ENCODE results near the gene ULK2.

DNA sequence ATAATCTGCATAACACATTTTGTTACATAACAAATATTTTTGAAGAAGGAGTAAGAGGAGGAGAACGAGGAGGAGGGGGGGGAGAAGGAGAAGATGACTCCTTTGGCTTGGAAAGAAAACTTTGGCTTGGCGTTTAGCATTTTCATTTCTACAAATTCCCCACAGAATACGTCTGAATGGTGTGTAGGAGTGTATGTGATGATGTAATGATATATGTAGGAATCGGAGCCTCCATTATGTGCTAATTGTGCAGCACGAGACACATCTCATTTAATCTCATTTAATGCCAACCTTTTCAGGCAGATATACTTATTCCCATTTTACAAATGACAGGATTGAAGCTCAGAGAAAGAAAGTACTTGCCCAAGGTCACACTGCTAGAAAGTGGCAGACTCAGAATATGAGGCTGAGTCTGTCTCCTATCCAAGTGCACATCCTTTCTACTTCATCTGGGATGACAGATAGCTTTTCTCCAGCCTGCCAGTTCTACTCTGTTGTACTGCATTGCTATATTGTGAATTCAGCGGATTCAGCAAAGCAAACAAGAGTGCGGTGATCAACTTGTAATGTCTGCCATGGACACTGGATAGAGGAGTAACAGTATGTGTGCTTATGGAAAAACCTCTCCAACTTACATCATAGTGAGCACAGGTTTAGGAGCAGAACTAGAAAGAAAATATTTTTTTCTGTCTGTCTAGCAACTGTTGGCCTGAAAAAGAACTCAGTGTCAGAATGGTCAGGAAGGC, 140.9 kb downstream of the ULK2 start:
- TF ChIP-seq, protein P1, sequence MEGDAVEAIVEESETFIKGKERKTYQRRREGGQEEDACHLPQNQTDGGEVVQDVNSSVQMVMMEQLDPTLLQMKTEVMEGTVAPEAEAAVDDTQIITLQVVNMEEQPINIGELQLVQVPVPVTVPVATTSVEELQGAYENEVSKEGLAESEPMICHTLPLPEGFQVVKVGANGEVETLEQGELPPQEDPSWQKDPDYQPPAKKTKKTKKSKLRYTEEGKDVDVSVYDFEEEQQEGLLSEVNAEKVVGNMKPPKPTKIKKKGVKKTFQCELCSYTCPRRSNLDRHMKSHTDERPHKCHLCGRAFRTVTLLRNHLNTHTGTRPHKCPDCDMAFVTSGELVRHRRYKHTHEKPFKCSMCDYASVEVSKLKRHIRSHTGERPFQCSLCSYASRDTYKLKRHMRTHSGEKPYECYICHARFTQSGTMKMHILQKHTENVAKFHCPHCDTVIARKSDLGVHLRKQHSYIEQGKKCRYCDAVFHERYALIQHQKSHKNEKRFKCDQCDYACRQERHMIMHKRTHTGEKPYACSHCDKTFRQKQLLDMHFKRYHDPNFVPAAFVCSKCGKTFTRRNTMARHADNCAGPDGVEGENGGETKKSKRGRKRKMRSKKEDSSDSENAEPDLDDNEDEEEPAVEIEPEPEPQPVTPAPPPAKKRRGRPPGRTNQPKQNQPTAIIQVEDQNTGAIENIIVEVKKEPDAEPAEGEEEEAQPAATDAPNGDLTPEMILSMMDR (IDR thresholded peaks at IDR 0.05; ENCODE audit: low read depth, low read length, poor library complexity, severe bottlenecking), result no peak
- no peak for TF ChIP-seq EZH2phosphoT487 (IDR thresholded peaks at IDR 0.05; ENCODE audit: borderline replicate concordance, low read length)
